Mesendoderm (in vitro differentiated cells): Measurements from ENCODE around the gene RBM34.

ENCODE experiments used
- DNase-seq: peaks from one replicate; pipeline ENCODE4 v3.0.0; 2013
- H2AK5ac ChIP-seq: 2 replicates; pipeline ENCODE4 v1.6.1; 2013; ENCODE audit warnings: low read length, inconsistent platforms
- H2BK120ac ChIP-seq: 2 replicates; pipeline ENCODE4 v1.6.1; 2013; ENCODE audit warnings: low read depth, mild to moderate bottlenecking, low read length, moderate library complexity, mixed read lengths
- H2BK15ac ChIP-seq: replicated peaks from 2 replicates; pipeline ENCODE4 v1.6.1; 2013; ENCODE audit warnings: low read depth, mild to moderate bottlenecking, moderate library complexity
- H2BK5ac ChIP-seq: 2 replicates; pipeline ENCODE4 v1.6.1; 2013; ENCODE audit warnings: low read length, inconsistent platforms
- H3K18ac ChIP-seq: 2 replicates; pipeline ENCODE4 v1.6.1; 2013; ENCODE audit warnings: mild to moderate bottlenecking, low read length, mixed read lengths
- H3K23ac ChIP-seq: one replicate; pipeline ENCODE4 v1.6.1; 2013; ENCODE audit warnings: low read length
- H3K27ac ChIP-seq: 2 replicates; pipeline ENCODE4 v1.5.1; 2013; ENCODE audit warnings: low read depth, mild to moderate bottlenecking, inconsistent platforms, low read length, moderate library complexity
- H3K27me3 ChIP-seq: 2 replicates; pipeline ENCODE4 v1.6.1; 2013; ENCODE audit warnings: low read length, control low read depth, mild to moderate bottlenecking, inconsistent platforms; ENCODE audit not compliant: insufficient read depth, poor library complexity
- H3K36me3 ChIP-seq: 2 replicates; pipeline ENCODE4 v1.6.1; 2013; ENCODE audit warnings: low read length, inconsistent platforms; ENCODE audit not compliant: control insufficient read depth, insufficient read depth
- H3K4ac ChIP-seq: one replicate; pipeline ENCODE4 v1.6.1; 2013; ENCODE audit warnings: low read depth, mild to moderate bottlenecking, low read length, moderate library complexity
- H3K4me1 ChIP-seq: 2 replicates; pipeline ENCODE4 v1.6.1; 2013; ENCODE audit warnings: low read depth, low read length, inconsistent platforms; ENCODE audit not compliant: control insufficient read depth
- H3K4me2 ChIP-seq: 2 replicates; pipeline ENCODE4 v1.6.1; 2013; ENCODE audit warnings: low read length
- H3K4me3 ChIP-seq: 2 replicates; pipeline ENCODE4 v1.5.1; 2013; ENCODE audit warnings: mild to moderate bottlenecking, low read length
- H3K56ac ChIP-seq: one replicate; pipeline ENCODE4 v1.6.1; 2013; ENCODE audit warnings: low read length
- H3K79me1 ChIP-seq: 2 replicates; pipeline ENCODE4 v1.6.1; 2013; ENCODE audit warnings: low read length, inconsistent platforms
- H3K79me2 ChIP-seq: 2 replicates; pipeline ENCODE4 v1.6.1; 2013; ENCODE audit warnings: mild to moderate bottlenecking, low read length; ENCODE audit not compliant: control insufficient read depth, insufficient read depth
- H3K9ac ChIP-seq: 2 replicates; pipeline ENCODE4 v1.6.1; 2013; ENCODE audit warnings: low read length, inconsistent platforms
- H4K5ac ChIP-seq: one replicate; pipeline ENCODE4 v1.6.1; 2013; ENCODE audit warnings: low read length
- H4K8ac ChIP-seq: one replicate; pipeline ENCODE4 v1.6.1; 2013; ENCODE audit warnings: low read depth, mild to moderate bottlenecking, control low read depth, low read length, moderate library complexity
- WGBS: extraction: QIAGEN DNeasy Blood & Tissue Kit; methylation state at CpG from one replicate; pipeline ENCODE4 v1.1.7; 2013; ENCODE audit warnings: low lambda C conversion rate, missing lambda C conversion rate; ENCODE audit not compliant: insufficient coverage; ENCODE audit errors: extremely low coverage; 5-methylcytosine and 5-hydroxymethylcytosine counted together

Gene RBM34

DNA sequence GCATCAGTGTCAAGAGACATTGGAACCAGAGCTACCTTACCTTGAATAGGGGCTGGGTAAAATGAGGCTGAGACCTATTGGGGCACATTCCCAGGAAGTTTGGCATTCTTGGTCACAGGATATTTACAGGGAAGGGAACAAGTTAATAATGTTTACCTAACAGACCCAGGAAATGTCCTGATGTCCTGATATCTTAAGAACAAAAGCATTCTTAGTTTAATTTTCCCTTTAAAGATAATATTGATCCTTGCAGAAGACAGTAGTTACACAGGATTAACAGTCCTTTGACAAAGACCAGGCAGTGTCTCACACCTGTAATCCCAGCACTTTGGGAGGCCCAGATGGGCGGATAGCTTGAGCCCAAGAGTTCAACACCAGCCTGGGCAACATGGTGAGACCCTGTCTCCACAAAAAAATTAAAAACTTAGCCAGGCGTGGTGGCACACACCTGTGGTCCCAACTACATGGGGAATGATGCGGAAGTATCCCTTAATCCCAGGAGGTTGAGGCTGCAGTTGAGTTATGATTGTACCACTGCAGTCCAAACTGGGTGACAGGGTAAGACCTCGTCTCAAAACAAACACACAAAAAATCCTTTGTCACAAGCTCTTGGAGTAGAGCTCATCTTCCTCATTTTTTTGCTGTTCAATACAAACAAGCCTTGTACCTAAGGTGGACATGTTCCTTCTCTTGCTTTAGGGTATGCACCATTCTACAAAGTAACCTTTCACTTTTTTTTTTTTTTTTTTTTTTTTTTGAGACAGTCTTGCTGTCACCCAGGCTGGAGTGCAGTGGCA, 31.1 kb downstream of the RBM34 start:
- H3K4me3 ChIP-seq: no peak overlapping the region
- no peaks in the 10 kb centered on the region for H3K27me3 ChIP-seq
- H4K8ac ChIP-seq: no peak overlapping the region
- peaks cover 36% of the 10 kb centered on the region for H3K79me2 ChIP-seq
- peak overlapping the region; percentile 81 for H3K18ac ChIP-seq
- no CpG with 5 or more reads among the region's 4 CpGs for WGBS
- H3K27ac ChIP-seq: peak overlapping the region; percentile 73
- H2BK15ac ChIP-seq: no peak overlapping the region
- H3K9ac ChIP-seq: no peak overlapping the region
- no peaks in the 10 kb centered on the region for H3K4me1 ChIP-seq
- H2BK120ac ChIP-seq: no peak overlapping the region
- peak overlapping the region; percentile 45 for H3K4ac ChIP-seq
- no peak overlapping the region for H3K4me2 ChIP-seq
- H3K23ac ChIP-seq: no peak overlapping the region
- H3K36me3 ChIP-seq: no peaks in the 10 kb centered on the region
- DNase-seq: peak; percentile 89
- no peak overlapping the region for H2AK5ac ChIP-seq
- no peak overlapping the region for H4K5ac ChIP-seq
- peak overlapping the region; percentile 8 for H2BK5ac ChIP-seq
- no peak overlapping the region for H3K56ac ChIP-seq
- H3K79me1 ChIP-seq: no peaks in the 10 kb centered on the region

DNA sequence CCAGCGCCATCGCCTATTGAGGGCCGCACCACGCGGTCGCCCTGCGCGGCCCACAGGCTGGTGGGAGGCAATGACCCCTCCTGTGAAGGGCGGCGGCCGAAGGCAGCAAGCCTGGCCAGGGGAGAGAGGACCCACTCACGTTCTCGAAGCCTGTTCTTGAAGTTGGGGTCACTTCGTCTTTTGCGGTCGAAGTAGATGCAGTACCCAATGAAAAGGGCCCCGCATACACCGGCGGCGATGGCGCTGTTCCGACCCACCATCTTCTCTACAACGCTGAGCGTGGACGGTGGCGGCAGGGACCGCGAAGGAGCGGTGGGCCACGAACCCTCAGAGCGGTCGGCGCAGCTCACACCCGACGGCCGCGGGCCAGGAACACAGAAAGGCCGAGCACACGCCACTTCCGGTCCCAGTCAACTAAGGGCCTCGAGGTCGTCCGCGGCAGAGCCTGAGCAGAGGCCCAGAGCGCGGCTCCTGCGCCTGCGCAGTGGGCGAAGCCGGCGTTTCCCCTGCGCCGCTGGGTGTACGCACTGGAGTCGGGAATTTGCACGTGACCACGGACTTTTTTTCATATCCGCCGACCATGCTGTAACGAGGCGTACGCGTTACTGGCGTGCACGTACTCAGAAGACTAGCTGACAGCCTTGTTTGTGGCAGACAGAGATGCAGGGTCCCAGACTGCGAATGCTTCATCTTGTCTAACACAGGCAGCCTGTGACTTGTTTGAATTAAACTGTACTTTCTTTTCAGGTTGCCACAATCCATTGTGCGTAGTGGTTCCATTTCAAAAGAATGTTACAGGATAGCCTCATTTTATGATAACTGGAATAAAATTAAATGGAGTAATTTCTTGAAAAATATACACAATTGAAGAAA, 32.4 kb downstream of the RBM34 start, which contains the start of gene TOMM20:
Gene TOMM20 (minus strand): TSS at position 382 of the 873 bp plus-strand sequence. CDS start 122 bp downstream, at position 260.
- Histone ChIP-seq H4K8ac (peak within 1 kb of the TSS; percentile 84), H2BK15ac (no peak within 1 kb of the TSS), H3K79me2 (peaks cover 47% of the 10 kb centered on the region), H3K4me2 (peak within 1 kb of the TSS; percentile 93), H3K27me3 (no peaks in the 10 kb centered on the region), H3K27ac (peak within 1 kb of the TSS; percentile 81), H2BK120ac (peak within 1 kb of the TSS; percentile 49), H3K79me1 (no peaks in the 10 kb centered on the region), H3K9ac (peak within 1 kb of the TSS; percentile 100), H4K5ac (peak within 1 kb of the TSS; percentile 97), H3K56ac (peak within 1 kb of the TSS; percentile 99), H3K4me3 (peak within 1 kb of the TSS; percentile 100), H3K4ac (peak within 1 kb of the TSS; percentile 97), H3K36me3 (peaks cover 3% of the 10 kb centered on the region), H3K4me1 (no peaks in the 10 kb centered on the region), H2BK5ac (peak within 1 kb of the TSS; percentile 99), H3K23ac (peak within 1 kb of the TSS; percentile 98), H3K18ac (peak within 1 kb of the TSS; percentile 97), H2AK5ac (peak within 1 kb of the TSS; percentile 64)
- peak; percentile 99 for DNase-seq
- WGBS: no CpG with 5 or more reads among the region's 67 CpGs

DNA sequence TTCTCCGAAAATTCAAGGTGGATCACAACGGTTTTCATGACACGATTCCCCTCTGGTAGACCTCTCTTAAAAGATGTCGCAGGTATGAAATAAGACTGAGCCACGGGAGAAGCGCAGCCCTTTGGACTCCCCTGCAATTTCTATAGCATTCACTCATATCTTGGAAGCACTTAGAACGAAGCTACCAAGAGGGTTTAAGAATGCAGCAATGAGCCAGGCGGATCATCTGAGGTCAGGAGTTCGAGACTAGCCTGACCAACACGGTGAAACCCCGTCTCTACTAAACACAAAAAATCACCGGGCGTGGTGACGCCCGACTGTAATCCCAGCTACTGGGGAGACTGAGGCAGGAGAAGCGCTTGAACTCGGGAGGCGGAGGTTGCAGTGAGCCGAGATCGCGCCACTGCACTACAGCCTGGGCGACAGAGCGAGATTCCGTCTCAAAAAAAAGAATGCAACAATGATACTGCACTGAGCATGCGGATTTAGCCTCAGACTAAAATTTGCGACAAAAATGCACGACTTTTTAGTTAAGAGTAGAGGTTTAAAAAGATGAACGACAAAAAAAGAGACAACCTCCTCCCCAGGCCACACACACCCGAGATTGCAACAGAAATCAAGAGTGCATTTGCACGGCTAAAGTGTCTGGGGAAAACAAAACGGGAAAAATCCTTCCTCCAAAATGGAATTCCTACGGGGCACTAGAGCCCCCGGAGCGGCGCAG, 33.2 kb downstream of the RBM34 start:
- DNase-seq: no peak
- H3K36me3 ChIP-seq: peaks cover 3% of the 10 kb centered on the region
- H3K4me3 ChIP-seq: peak overlapping the region; percentile 100

GRCh38 chr1:235127203-235127602, 33.8 kb downstream of the RBM34 start:
- WGBS: no CpG with 5 or more reads among the region's 4 CpGs
- Histone ChIP-seq H3K4me1 (no peaks in the 10 kb centered on the region), H3K79me1 (no peaks in the 10 kb centered on the region), H2AK5ac (no peak overlapping the region), H3K27me3 (no peaks in the 10 kb centered on the region), H3K36me3 (peaks cover 3% of the 10 kb centered on the region), H3K23ac (no peak overlapping the region), H3K4ac (no peak overlapping the region), H3K9ac (peak overlapping the region; percentile 100), H3K56ac (peak overlapping the region; percentile 96), H2BK5ac (no peak overlapping the region), H3K18ac (no peak overlapping the region), H3K79me2 (peaks cover 61% of the 10 kb centered on the region), H2BK120ac (no peak overlapping the region), H4K5ac (no peak overlapping the region), H4K8ac (no peak overlapping the region), H3K4me3 (peak overlapping the region; percentile 100), H3K27ac (no peak overlapping the region), H2BK15ac (no peak overlapping the region), H3K4me2 (peak overlapping the region; percentile 93)
- no peak for DNase-seq

More for the DNA sequence above, 33.2 kb downstream of the RBM34 start:
- Histone ChIP-seq H3K79me2 (peaks cover 54% of the 10 kb centered on the region), H2BK5ac (peak overlapping the region; percentile 99), H2BK15ac (no peak overlapping the region), H3K56ac (peak overlapping the region; percentile 96), H3K27ac (peak overlapping the region; percentile 81), H3K4me1 (no peaks in the 10 kb centered on the region), H2BK120ac (peak overlapping the region; percentile 49), H3K4me2 (peak overlapping the region; percentile 93), H3K23ac (peak overlapping the region; percentile 98), H3K79me1 (no peaks in the 10 kb centered on the region), H3K27me3 (no peaks in the 10 kb centered on the region), H2AK5ac (no peak overlapping the region), H3K18ac (peak overlapping the region; percentile 97), H3K9ac (peak overlapping the region; percentile 100), H3K4ac (peak overlapping the region; percentile 97), H4K8ac (no peak overlapping the region), H4K5ac (peak overlapping the region; percentile 91)
- WGBS: no CpG with 5 or more reads among the region's 35 CpGs

- no peak for DNase-seq
- Histone ChIP-seq H4K5ac (no peak overlapping the region), H2BK120ac (no peak overlapping the region), H3K4ac (no peak overlapping the region), H3K56ac (no peak overlapping the region), H3K36me3 (peaks cover 5% of the 10 kb centered on the region), H3K4me3 (no peak overlapping the region), H3K23ac (no peak overlapping the region), H3K79me1 (no peaks in the 10 kb centered on the region), H2BK5ac (no peak overlapping the region), H2AK5ac (no peak overlapping the region), H2BK15ac (no peak overlapping the region), H3K79me2 (peaks cover 73% of the 10 kb centered on the region), H3K27me3 (no peaks in the 10 kb centered on the region), H4K8ac (no peak overlapping the region), H3K4me2 (no peak overlapping the region), H3K27ac (no peak overlapping the region), H3K4me1 (no peaks in the 10 kb centered on the region), H3K18ac (no peak overlapping the region), H3K9ac (no peak overlapping the region)
- no CpG with 5 or more reads among the region's 1 CpG for WGBS
Measured at GRCh38 chr1:235124665-235125064, 36.4 kb downstream of the RBM34 start.
